NB4 (cell line): ENCODE data around the gene PGPEP1.

Experiments
- DNase-seq: peaks from one replicate; pipeline ENCODE4 v3.0.0; 2010; ENCODE audit warnings: low read depth
- H3K4me3 ChIP-seq: one replicate; pipeline ENCODE4 v1.5.1; 2011; ENCODE audit warnings: mild to moderate bottlenecking, low read depth, low read length, moderate library complexity
- MYC ChIP-seq: IDR thresholded peaks from 2 replicates; pipeline ENCODE4 v1.6.1; 2011; ENCODE audit warnings: low read depth, low read length
- POLR2A ChIP-seq: IDR thresholded peaks from 2 replicates; pipeline ENCODE4 v1.6.1; 2011; ENCODE audit warnings: mild to moderate bottlenecking; ENCODE audit not compliant: insufficient read length; ENCODE audit errors: extremely low read depth
- TF ChIP-seq, protein P1 (sequence below): IDR thresholded peaks from one replicate; pipeline ENCODE4 v1.5.1; 2012; ENCODE audit warnings: low read depth, low read length
- TF ChIP-seq, protein P2 (sequence below): IDR thresholded peaks from 2 replicates; pipeline ENCODE4 v1.6.1; 2011; ENCODE audit warnings: low read depth, low read length

The PGPEP1 gene

DNA sequence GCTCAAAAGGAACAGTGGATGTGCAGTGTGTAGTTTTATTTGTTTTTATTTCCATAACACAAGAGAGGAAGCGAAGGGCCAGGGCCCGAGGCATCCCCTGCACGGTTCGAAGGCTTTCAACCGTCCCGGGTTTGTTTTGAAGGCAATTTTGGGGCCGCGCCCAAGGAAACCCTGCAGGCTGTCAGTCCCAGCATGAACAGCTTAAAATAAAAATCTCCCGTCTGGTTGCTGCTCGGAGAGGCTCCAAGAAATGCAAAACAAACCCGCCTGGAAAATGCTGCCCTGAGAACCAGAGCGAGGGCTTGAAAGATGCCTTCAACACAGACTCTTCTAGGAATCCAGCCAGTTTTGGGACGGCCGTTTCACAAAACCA, 33.5 kb upstream of the PGPEP1 start:
- TF ChIP-seq MYC (no peak), POLR2A (no peak)
- TF ChIP-seq, protein P1, sequence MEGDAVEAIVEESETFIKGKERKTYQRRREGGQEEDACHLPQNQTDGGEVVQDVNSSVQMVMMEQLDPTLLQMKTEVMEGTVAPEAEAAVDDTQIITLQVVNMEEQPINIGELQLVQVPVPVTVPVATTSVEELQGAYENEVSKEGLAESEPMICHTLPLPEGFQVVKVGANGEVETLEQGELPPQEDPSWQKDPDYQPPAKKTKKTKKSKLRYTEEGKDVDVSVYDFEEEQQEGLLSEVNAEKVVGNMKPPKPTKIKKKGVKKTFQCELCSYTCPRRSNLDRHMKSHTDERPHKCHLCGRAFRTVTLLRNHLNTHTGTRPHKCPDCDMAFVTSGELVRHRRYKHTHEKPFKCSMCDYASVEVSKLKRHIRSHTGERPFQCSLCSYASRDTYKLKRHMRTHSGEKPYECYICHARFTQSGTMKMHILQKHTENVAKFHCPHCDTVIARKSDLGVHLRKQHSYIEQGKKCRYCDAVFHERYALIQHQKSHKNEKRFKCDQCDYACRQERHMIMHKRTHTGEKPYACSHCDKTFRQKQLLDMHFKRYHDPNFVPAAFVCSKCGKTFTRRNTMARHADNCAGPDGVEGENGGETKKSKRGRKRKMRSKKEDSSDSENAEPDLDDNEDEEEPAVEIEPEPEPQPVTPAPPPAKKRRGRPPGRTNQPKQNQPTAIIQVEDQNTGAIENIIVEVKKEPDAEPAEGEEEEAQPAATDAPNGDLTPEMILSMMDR = no peak
- TF ChIP-seq, protein P2, sequence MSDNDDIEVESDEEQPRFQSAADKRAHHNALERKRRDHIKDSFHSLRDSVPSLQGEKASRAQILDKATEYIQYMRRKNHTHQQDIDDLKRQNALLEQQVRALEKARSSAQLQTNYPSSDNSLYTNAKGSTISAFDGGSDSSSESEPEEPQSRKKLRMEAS = no peak
- no peak for DNase-seq
- no peak overlapping the region for H3K4me3 ChIP-seq

DNA sequence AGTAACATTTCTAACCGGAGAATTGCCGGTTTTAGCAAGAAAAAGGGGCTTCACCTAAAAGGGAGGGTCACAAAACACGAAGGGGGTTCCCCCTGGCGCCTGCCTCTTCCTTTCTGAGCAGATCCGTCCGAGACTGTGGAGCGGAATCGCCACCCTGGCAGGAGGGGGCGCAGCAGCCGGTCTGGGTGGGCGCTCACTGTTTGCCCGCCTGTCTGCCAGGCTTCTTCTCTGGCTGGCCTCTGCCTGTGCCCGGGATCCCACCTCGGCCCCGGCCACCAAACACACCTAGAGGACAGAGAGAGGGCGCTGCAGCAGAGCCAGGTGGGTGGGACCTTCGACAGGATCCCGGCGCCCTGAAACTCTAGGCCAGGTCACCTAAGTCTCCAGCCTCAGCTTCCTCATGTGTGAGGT, 33.1 kb upstream of the PGPEP1 start:
- no peak for DNase-seq
- TF ChIP-seq MYC (no peak), POLR2A (no peak)
- TF ChIP-seq, protein P1 = no peak
- TF ChIP-seq, protein P2 = no peak
- no peak overlapping the region for H3K4me3 ChIP-seq

DNA sequence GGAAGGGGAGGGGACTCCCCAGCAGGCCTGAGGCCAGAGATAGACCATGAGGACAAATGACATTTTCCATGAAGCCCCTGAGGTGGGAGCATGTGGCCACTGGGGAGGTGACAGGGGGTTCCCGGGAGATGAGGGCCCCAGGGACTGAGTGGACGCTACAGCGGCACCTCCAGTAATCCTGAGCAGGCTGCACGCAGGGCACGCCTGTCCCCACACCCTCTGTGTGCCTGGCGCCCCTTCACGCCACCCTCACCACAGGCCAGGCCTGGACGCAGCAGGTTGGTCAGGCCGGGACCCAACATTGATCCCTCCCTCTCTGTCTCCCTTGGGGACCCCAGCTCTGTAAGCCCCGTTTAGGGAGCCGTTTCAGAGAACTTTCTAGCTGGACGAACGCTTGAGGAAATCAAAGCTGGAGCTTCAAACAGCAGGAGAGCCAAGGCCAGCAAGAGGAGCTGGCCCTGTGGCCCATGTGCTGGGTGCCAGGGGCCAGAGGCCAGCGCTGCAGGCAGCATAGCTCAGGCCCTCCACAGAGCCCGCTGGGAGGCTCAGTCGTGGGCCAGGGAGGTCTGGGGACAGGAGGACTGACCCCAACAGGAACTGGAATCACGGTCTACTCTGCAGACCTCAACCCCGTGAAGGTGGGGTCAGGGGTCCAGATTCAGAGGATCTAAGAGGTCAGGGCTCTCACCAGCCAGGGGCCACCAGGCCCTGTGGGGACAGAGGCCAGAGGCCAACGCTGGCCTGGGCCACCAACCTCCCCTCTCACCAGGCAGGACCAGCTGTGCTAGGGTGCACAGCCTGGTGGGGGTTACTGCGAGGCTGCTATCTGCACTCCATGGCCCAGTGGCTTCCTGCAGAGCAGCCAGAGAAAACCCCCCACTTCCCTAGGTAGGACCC, 32.1 kb upstream of the PGPEP1 start:
- TF ChIP-seq, protein P2 = no peak
- TF ChIP-seq POLR2A (no peak), MYC (no peak)
- TF ChIP-seq, protein P1 = no peak
- no peak overlapping the region for H3K4me3 ChIP-seq
- DNase-seq = no peak

DNA sequence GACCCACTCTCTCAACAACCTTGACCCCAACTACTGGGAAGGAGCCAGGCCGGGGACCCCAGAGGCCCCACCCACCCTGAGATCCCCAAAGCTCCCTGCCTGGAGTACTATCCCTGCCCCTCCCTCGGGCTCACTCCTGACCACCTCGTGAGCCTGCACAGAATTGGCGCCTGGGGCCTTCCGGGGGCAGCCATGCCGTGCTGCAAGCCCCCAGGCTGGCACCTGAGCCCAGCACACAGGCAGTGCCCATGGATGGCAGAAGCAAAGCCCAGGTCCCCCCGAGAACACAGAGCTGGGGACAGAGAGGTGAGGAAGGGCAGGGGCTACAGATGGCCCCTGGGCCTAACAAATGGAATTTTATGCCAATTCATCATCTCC, 31.5 kb upstream of the PGPEP1 start:
- DNase-seq = no peak
- TF ChIP-seq POLR2A (no peak), MYC (no peak)
- TF ChIP-seq, protein P1 = no peak
- TF ChIP-seq, protein P2 = no peak
- no peak overlapping the region for H3K4me3 ChIP-seq

DNA sequence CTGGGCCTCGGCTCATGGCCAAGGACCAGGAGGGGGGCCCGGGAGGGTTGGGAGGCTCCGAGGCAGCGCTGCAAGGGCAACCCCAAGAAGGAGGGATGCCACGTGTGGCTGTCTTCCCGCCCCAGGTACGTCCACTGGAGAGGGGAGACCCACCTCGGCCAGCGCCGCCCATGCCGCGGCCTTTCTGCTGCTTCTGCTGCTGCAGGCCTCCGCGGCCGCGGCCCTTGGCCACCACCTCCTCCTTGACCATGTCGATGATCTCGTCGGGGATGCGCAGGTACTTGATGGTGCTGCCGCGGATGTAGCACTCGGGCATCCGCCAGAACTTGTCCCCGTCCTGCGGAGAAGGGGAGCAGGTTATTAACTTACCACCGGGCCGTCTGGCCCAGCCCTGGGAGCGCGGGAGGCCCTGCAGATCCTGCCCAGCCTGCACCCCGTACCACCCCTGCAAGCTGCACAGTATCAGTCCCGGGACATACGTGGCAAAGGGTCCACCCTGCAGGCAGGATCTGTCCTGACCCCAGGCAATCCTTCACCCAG, 30.8 kb upstream of the PGPEP1 start:
- H3K4me3 ChIP-seq = no peak overlapping the region
- DNase-seq = no peak
- TF ChIP-seq POLR2A = no peak

DNA sequence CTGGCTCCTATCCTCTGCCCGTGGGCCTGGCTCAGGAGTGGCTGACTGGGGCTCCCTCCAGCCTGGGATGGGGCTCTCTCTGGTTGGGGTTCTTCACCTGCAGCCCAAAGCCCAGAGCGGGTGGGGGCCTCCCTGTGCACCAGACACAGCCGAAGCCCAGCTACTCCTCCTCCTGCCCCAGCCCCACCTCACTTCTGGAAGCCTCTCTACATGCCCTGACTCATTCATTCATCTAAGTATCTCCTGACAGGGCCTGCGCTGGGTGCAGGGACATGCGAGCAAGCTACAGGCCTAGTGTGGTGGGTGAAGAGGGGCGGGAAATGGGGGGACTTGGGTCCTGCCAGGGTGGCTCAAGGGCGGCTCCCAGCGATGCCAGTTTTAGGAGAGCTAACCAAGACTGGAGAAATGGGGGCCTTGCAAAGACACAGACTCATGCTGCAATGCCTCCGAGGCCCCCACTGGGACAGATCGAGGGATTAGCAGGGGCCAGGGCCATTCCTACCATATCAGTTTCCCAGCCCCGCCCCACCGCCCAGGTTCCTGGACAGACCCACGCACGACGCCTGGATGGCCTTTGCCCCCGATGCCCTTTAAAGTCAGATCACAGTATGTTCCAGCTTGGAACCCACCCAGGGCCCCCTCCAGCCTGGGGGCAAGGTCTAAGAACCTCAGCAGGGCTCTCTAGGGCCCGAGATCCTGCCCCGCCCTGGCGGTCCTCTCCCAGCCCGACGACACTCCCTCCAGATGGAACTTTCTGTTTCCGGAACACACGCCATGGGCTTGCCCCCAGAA, 30.1 kb upstream of the PGPEP1 start:
- DNase-seq = no peak
- no peak overlapping the region for H3K4me3 ChIP-seq
- no peak for TF ChIP-seq MYC
- TF ChIP-seq, protein P2 = no peak
- TF ChIP-seq POLR2A = no peak
- TF ChIP-seq, protein P1 = no peak
